Activated CD4-positive, alpha-beta T cell treated with anti-CD3 and anti-CD28 coated beads, Interleukin-2, amount 50 U/mL, for 16 hours (primary cell): ENCODE data around the gene ERICH3.
"Not testable (repeated sequence)": the region's sequence is repeated elsewhere in the genome, so short reads cannot be mapped to it uniquely, and the experiment has no call there.

ENCODE experiments used
- DNase-seq: peaks from one replicate; pipeline ENCODE4 v3.0.0-alpha.2; 2020

Gene ERICH3

GRCh38 chr1:74674278-74675048 is 871 bp upstream of the ERICH3 start:
- no peak for DNase-seq

DNA sequence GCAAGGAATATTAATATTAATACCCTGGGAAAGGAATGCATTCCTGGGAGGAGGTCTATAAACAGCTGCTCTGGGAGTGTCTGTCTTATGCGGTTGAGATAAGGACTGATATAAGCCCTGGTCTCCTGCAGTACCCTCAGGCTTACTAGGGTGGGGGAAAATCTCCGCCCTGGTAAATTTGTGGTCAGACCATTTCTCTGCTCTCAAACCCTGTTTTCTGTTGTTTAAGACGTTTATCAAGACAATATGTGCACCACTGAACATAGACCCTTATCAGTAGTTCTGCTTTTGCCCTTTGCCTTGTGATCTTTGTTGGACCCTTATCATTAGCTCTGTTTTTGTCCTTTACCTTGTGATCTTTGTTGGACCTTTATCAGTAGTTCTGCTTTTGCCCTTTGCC is 2.7 kb downstream of the ERICH3 start:
- not testable (repeated sequence) for DNase-seq

GRCh38 chr1:74654708-74655107 is 18.9 kb downstream of the ERICH3 start:
- no peak for DNase-seq

DNA sequence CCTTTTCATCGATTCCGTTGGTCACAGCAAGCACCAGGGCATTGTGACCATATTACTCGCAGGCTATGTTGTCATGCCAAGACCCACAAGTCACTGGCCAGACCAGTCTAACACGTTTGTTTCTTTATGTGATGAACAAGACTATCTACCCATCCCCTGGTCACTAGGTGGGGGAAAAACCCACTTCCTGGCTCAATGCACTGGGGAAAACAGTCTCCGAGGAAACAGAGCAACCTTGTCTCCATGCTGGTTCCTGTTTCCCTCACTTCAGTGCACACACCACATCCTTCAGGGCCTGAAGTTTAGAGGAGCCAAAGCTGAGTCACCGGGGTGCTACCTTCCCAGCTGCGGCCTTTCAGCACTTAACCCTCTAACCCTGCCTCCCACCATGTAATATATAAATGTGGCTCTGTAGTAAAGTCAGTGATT is 20.9 kb downstream of the ERICH3 start:
- no peak for DNase-seq

DNA sequence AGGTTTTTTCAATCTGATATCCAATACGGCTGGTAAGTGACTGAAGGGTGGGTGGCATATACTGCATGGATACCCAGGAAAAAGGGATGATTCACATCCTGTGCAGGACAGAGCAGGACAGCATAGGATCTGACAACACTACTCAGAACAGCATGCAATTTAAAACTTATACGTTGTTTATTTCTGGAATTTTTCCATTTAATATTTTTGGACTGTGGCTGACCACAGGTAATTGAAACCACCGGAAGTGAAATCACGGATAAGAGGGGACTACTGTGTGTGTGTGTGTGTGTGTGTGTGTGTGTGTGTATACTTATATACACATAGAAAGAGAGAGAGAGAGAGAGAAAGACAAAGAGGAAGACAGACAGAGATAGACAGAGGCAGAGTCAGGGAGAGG is 23.0 kb downstream of the ERICH3 start:
- no peak for DNase-seq

DNA sequence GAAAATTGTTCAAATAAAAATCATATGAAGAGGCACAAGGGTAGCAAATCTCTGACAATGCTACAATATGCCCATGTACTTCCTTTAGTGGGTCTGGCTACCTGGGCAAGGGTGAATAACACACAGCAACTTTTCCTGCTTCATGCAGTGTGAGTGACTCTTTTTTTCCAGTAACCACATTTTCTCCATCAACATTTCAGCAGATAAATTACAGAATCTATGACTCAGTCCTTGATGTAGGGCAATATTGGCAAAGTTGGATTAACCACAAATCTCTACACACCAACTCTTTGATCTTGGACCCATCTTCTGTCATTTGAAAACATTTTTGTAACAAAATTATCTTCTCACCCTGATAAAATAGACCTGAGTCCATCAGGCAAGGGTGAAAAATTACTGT is 31.7 kb downstream of the ERICH3 start:
- no peak for DNase-seq

DNA sequence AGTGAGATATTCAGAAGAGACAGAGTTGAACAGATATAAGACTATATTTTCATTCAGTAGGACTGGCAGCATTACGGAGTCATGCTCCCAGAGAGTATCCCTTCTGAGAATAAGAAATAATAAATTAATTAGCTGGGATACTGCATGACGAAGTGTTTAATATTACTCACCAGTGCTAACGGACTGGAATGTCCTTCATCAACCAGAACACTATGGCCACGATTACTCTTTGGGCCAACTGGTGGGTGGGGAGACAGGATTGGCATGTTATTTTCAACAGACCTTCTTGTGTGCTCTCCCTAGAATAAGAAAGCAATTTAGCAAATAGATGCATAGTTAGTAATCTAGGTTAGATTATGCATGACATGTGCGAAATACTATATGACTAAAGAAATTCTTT is 32.4 kb downstream of the ERICH3 start:
- DNase-seq, result no peak

DNA sequence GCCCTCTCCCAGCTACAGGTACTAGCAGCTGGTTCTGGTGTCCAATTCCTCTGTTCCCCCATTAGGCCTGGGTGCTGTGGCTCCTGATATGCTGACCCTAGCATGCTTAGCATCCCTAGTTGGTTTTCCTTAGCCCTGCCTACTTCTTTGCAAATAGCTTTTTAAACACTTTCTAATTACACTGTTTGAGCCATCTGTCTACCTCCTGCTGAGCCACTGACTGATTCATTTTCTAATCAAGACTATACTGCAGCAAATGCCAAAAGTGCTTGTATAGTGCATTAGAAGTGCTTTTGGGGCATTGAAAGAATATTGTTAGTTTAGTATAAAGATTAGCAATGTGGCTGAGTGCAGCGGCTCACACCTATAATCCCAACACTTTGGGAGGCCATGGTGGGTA is 36.3 kb downstream of the ERICH3 start:
- no peak for DNase-seq

- no peak for DNase-seq
Measured at GRCh38 chr1:74629283-74629682, 44.3 kb downstream of the ERICH3 start.

DNA sequence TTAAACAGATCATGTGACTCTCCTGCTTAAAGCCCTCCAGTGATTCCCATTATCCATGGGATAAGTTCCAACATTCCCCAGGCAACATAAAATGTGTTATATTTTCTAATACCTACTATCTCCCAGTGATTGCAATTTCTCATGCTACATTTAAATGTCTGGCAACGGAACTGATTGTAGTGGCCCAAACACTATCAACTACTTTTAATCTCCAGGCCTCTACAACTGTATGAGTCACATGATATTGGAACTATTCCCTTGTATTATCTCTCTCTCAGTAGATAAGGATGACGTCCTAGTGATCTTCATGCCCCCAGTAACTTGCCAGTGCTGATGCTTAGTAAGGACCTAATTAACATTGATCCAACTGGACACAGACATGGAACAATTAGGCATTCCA is 49.9 kb downstream of the ERICH3 start:
- DNase-seq, result no peak

DNA sequence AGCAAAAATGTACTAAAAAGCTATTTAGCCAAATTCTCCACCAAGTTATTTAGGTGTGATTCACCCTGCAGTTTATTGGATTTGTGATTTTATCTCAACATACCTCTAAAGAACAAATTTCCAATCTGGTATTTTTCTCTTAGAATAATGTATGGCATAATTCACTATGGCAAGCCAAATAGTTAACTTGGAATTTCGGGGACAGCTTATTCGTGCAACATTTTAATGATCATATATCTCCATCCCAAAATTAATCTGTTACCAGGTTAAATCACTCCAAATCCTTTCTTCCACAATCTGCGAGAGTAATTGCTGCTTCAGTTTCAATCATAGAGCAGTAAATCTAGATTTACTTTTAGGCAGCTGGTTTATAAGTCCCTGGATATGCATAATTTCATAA is 53.4 kb downstream of the ERICH3 start:
- DNase-seq, result no peak

DNA sequence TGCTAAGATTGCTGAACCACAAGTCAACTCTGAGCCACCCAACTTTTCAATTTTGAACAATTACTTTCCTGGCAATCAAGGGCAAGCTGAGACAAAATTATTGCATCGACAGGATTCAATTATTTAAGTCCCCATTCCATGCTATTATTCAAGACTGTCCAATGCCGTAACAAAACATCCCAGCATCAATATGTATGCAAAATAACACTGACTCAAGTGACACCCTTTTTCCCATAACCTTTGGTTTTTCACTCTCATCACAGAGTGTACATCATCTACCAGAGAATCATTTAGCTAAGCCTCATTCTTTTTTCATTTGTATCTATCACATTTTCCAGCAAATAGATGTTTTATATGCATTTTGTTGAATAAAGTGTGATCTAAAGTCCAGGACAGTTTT is 54.6 kb downstream of the ERICH3 start:
- no peak for DNase-seq

- no peak for DNase-seq
Measured at GRCh38 chr1:74613894-74614293, 59.7 kb downstream of the ERICH3 start.

- DNase-seq, result no peak
Measured at GRCh38 chr1:74611887-74612286, 61.7 kb downstream of the ERICH3 start.

GRCh38 chr1:74610961-74611360 is 62.6 kb downstream of the ERICH3 start:
- DNase-seq, result no peak

GRCh38 chr1:74609810-74610371 is 63.7 kb downstream of the ERICH3 start:
- no peak for DNase-seq

DNA sequence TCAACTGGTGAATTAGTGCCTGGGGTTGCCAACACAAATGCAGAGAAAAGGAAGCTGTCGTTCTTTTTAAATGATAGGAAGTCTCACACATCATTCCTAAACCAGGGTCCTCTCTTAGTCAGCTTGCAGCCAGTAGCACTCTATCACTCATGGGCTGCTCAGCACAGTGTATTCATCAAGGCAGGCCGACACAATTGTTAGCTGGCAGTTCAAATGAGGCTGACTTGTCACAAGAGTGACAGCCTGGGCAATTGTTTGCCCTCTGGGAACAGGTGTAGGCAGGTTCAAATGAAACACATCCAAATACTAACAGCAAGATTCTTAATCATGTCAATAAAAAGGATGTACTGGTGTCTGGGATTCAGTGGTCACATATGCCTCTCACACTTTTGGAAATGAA is 76.9 kb downstream of the ERICH3 start:
- no peak for DNase-seq

GRCh38 chr1:74593887-74594866 is 79.4 kb downstream of the ERICH3 start:
- no peak for DNase-seq

GRCh38 chr1:74592580-74593355 is 80.8 kb downstream of the ERICH3 start:
- no peak for DNase-seq

- DNase-seq, result no peak
Measured at GRCh38 chr1:74591949-74592348, 81.6 kb downstream of the ERICH3 start.

GRCh38 chr1:74590288-74590687 is 83.3 kb downstream of the ERICH3 start:
- no peak for DNase-seq

- DNase-seq, result no peak
Measured at GRCh38 chr1:74587888-74588287, 85.7 kb downstream of the ERICH3 start.
